ENCODE measurements around the gene CADPS.

Gene CADPS

DNA sequence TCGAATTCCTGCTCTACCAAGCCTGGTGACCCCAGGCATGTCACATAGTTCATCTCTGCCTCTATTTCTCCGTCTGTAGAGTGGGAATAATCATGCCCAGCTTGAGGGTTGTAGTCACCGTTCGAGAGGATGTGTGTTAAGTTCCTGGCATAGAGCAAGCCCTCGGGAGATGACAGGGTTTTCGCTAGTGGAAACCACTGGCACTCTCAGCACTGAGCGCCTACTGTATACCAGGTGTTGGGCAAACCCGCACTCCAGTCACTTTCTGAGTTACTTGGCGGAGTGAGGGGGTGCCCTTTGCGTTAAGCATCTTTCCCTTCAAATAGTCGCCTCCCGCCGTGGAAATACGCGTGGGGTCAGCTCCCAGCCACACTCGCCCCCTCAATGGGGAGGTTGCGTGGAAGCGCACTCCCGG, 506.9 kb downstream of the CADPS start:
- Histone ChIP-seq H3K4me3 (replicated peaks; ENCODE audit: insufficient read depth, low read length) (no peak overlapping the region), H3K27ac (replicated peaks) (no peak overlapping the region), H3K27me3 (ENCODE audit: insufficient read depth, poor library complexity, severe bottlenecking) (peaks cover 60% of the 10 kb centered on the region)
- no peak for DNase-seq (ENCODE audit: low read depth in 1 of 2, low spot score in 1 of 2)
- TF ChIP-seq GABPA (IDR thresholded peaks at IDR 0.05; ENCODE audit: low read depth) (no peak), SPI1 (IDR thresholded peaks at IDR 0.05; ENCODE audit: borderline replicate concordance, low read depth) (no peak), POLR2AphosphoS5 (IDR thresholded peaks at IDR 0.05; ENCODE audit: low read depth) (no peak)
- TF ChIP-seq, protein P1, sequence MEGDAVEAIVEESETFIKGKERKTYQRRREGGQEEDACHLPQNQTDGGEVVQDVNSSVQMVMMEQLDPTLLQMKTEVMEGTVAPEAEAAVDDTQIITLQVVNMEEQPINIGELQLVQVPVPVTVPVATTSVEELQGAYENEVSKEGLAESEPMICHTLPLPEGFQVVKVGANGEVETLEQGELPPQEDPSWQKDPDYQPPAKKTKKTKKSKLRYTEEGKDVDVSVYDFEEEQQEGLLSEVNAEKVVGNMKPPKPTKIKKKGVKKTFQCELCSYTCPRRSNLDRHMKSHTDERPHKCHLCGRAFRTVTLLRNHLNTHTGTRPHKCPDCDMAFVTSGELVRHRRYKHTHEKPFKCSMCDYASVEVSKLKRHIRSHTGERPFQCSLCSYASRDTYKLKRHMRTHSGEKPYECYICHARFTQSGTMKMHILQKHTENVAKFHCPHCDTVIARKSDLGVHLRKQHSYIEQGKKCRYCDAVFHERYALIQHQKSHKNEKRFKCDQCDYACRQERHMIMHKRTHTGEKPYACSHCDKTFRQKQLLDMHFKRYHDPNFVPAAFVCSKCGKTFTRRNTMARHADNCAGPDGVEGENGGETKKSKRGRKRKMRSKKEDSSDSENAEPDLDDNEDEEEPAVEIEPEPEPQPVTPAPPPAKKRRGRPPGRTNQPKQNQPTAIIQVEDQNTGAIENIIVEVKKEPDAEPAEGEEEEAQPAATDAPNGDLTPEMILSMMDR (IDR thresholded peaks at IDR 0.05; ENCODE audit: insufficient read depth, low read length) = no peak
- TF ChIP-seq, protein P2, sequence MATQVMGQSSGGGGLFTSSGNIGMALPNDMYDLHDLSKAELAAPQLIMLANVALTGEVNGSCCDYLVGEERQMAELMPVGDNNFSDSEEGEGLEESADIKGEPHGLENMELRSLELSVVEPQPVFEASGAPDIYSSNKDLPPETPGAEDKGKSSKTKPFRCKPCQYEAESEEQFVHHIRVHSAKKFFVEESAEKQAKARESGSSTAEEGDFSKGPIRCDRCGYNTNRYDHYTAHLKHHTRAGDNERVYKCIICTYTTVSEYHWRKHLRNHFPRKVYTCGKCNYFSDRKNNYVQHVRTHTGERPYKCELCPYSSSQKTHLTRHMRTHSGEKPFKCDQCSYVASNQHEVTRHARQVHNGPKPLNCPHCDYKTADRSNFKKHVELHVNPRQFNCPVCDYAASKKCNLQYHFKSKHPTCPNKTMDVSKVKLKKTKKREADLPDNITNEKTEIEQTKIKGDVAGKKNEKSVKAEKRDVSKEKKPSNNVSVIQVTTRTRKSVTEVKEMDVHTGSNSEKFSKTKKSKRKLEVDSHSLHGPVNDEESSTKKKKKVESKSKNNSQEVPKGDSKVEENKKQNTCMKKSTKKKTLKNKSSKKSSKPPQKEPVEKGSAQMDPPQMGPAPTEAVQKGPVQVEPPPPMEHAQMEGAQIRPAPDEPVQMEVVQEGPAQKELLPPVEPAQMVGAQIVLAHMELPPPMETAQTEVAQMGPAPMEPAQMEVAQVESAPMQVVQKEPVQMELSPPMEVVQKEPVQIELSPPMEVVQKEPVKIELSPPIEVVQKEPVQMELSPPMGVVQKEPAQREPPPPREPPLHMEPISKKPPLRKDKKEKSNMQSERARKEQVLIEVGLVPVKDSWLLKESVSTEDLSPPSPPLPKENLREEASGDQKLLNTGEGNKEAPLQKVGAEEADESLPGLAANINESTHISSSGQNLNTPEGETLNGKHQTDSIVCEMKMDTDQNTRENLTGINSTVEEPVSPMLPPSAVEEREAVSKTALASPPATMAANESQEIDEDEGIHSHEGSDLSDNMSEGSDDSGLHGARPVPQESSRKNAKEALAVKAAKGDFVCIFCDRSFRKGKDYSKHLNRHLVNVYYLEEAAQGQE (IDR thresholded peaks at IDR 0.05; ENCODE audit: insufficient replicate concordance, low read depth) = no peak

DNA sequence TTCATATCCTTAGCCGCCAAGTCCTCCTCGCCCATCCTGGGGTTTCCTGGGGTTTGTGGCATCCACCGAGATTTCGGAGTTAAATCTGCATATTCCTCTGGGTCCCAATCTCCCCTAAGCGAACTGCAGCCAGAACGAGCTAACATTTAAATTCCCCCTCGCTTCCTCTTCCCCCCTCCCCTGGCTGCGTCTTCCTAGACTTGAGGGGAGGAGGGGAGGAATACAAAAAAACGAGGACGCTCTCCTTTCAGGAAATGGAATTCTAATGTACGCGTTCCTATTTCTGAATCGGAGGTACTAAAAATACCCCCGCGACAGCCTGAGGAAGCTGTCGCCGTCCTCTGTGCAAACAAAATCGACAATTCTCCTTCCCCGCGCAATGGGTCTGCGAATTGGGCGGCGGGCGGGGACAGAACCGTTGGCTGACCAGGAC, 507.4 kb downstream of the CADPS start:
- H3K27me3 ChIP-seq (ENCODE audit: insufficient read depth, poor library complexity, severe bottlenecking) = peaks cover 55% of the 10 kb centered on the region

DNA sequence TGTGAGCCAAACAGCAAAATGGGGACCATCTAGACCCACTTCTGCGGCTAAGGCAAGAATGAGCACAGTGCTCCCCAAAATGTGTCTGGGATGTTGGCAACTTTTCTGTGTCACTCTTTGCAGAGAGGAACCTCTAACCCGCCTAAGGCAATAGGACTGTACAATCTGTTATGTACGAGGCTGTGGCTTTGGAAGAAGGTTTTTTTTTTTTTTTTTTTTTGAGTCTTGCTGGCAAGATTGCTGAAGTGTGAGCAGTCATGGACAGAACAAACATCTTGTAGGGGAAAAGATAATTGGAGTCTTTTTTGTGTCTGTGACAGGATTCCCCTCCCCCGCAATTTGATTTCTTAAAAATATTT, 509.1 kb downstream of the CADPS start:
- TF ChIP-seq SPI1 (IDR thresholded peaks at IDR 0.05; ENCODE audit: borderline replicate concordance, low read depth) = no peak
- TF ChIP-seq GABPA (IDR thresholded peaks at IDR 0.05; ENCODE audit: low read depth) = no peak
- TF ChIP-seq POLR2AphosphoS5 (IDR thresholded peaks at IDR 0.05; ENCODE audit: low read depth) = no peak
- TF ChIP-seq, protein P1 (IDR thresholded peaks at IDR 0.05; ENCODE audit: insufficient read depth, low read length) = no peak
- TF ChIP-seq, protein P2 (IDR thresholded peaks at IDR 0.05; ENCODE audit: insufficient replicate concordance, low read depth) = no peak
- H3K27ac ChIP-seq (replicated peaks) = no peak overlapping the region
- no peak for DNase-seq (ENCODE audit: low read depth in 1 of 2, low spot score in 1 of 2)
- H3K4me3 ChIP-seq (replicated peaks; ENCODE audit: insufficient read depth, low read length) = no peak overlapping the region
- peaks cover 47% of the 10 kb centered on the region for H3K27me3 ChIP-seq (ENCODE audit: insufficient read depth, poor library complexity, severe bottlenecking)

More for the DNA sequence above, 507.4 kb downstream of the CADPS start:
- DNase-seq (ENCODE audit: low read depth in 1 of 2, low spot score in 1 of 2) = no peak
- no peak overlapping the region for H3K4me3 ChIP-seq (replicated peaks; ENCODE audit: insufficient read depth, low read length)
- TF ChIP-seq SPI1 (IDR thresholded peaks at IDR 0.05; ENCODE audit: borderline replicate concordance, low read depth) (no peak), POLR2AphosphoS5 (IDR thresholded peaks at IDR 0.05; ENCODE audit: low read depth) (no peak), GABPA (IDR thresholded peaks at IDR 0.05; ENCODE audit: low read depth) (no peak)
- TF ChIP-seq, protein P1 (IDR thresholded peaks at IDR 0.05; ENCODE audit: insufficient read depth, low read length) = no peak
- TF ChIP-seq, protein P2 (IDR thresholded peaks at IDR 0.05; ENCODE audit: insufficient replicate concordance, low read depth) = no peak
- H3K27ac ChIP-seq (replicated peaks) = no peak overlapping the region
